Left renal cortex interstitium (tissue), 4 donors: ENCODE results near the gene NSMF. TPM values are rescaled to one million over a fixed set of nuclear protein-coding genes. Genes with fewer than 3 reads are reported as not detected.

Source experiments
- DNase-seq, 4 donors: peaks; one replicate each; pipeline ENCODE4 v3.0.0-alpha.2; 2013; ENCODE audit warnings: low read depth in 4 of 4, low spot score in 2 of 4, missing footprints in 1 of 4
- polyA plus RNA-seq, 4 donors: library from polyadenylated mRNA; unstranded; fragments of 120-200 nt; gene quantifications; one replicate each; pipeline ENCODE4 v1.2.1, GENCODE V29; 2013; ENCODE audit not compliant: insufficient read length in 4 of 4

NSMF gene
- polyA plus RNA-seq, 4 donors = 48.1 to 52.4 (median 49.4) TPM

- no peak for DNase-seq
Observed at GRCh38 chr9:137434498-137435380, 24.4 kb downstream of the NSMF start.

- DNase-seq = no peak
Observed at GRCh38 chr9:137433916-137434431, 25.2 kb downstream of the NSMF start.

- no peak for DNase-seq
Observed at GRCh38 chr9:137433349-137433915, 25.7 kb downstream of the NSMF start.

DNA sequence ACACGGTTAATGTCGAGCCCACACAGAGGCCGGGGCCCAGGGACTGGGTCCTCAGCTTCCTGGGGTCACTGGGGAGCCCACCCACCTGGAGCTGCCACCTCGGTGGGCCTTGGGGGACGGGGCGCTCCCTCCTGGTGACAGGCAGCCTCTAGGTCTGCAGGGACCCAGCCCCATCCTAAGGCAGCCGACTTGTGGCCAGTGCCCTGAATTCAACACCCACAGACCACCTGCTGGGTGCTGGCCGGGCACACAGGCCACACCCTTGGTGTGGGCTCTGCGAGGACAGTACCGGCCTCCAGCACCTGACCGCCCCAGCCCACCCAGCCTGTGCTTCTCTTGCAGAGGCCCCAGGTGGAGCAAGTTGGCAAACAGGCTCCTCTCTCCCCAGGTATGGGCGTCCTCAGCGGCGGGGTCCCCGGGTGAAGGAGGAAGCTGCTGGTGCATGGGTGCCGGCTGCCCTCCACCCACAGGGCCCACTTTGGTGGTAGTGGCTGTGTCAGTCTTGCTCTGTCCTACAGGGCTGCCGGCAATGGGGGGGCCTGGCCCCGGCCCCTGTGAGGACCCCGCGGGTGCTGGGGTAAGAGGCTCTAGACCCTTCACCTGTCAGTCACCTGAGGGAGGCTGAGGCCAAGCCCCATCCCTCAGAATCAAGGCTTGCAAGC is 26.3 kb downstream of the NSMF start:
- no peak for DNase-seq

DNA sequence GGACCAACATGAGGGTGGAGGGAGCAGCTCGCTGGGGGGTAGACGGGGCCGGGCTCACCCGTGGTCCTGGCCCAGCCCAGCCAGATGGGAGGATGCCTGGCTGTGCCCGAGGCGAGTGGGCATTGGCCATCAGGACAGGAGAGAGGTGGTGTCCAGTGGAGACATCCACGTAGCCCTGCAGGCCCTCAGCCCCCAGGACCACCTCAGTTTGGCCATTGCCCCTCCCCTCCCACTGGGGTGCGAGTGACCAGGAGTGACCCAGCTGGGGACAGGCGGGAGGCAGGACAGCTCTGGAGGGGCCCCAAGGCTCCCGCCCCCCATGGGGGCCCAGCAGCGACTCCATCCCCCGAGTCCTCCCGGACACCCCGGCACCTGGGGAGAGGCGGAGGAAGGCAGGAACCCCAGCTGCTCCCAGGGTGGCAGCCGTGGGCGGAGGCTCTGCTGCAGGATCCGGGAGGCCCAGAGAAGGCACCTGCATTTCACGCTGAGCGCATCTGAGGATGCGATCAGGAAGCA is 27.7 kb downstream of the NSMF start:
- no peak for DNase-seq

DNA sequence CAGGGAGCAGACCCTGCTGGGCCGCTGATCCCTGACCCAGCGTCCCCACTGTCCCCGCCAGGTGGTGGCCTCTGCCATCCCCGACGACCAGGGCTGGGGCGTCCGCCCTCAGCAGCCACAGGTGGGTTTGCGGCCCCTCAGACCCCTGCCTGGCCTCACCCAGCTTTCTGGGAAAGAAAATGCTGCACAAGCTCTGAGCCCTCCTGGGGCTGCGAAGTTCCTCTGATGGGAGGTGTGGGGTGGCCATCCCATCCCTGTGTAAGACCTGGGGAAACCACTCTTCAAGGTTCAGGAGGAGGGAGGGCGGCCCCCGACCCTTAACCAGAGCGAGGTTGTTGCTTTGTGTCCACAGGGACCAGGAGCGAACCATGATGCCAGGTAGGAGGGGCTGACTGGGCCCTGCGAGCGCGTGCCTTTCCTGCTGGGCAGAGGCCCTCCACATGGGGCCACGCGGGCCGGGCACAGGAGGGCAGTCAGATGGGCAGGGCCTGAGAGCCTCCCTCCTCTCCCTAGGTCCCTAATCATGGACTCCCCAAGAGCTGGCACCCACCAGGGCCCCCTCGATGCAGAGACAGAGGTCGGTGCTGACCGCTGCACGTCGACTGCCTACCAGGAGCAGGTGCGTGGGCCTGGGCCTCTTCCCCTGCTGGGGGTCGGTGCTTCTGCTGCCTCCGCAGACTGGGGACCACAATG is 28.3 kb downstream of the NSMF start:
- no peak for DNase-seq

DNA sequence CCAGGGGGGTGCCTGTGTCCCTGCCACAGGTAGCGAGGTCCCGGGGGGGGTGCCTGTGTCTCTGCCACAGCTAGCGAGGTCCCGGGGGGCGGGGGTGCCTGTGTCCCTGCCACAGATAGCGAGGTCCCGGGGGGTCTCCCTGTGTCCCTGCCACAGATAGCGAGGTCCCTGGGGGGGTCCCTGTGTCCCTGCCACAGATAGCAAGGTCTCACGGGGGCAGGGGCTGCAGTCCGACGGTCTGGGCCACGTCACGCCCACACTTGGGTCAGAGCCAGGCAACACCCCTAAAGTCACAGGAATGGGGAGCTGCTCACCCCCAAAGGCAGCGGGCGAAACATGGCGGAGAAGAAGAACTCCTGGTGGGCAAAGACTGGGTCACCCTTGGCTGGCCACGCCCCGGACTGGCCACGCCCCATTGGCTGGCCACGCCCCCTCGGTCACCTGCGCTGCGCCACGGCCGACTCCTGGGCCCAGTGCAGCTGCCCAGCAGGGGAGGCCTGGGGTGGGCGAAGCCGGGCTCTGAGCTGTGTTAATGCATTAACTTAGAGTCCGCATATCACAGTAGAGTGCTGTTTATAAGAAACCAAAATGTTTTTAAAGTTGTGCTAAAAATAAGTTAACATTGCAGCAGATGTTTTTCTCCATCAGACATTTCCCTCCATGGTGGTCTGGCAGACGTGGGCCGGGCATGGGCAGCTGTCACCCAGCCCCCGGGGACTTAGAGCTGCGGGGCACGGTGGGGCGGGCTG is 29.0 kb downstream of the NSMF start:
- DNase-seq = no peak

- DNase-seq = no peak
Observed at GRCh38 chr9:137429546-137429890, 29.6 kb downstream of the NSMF start.

- DNase-seq = no peak
Observed at GRCh38 chr9:137428841-137429545, 30.1 kb downstream of the NSMF start.

DNA sequence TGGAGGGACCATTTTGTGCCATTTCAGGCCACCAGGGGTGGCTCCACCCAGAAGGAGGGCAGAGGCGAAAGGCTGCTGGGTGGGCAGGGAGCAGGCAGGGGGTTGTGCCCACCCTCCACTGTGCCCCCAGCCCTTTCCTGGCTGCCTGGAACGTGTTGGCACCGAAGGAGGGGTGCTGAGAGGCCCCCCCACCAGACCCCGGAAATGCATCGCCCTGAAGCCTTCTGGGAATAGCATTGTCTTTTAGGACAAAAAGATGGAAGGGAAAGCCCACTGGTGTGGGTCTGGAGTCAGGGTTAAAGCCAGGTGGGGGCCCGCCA is 30.9 kb downstream of the NSMF start:
- no peak for DNase-seq

DNA sequence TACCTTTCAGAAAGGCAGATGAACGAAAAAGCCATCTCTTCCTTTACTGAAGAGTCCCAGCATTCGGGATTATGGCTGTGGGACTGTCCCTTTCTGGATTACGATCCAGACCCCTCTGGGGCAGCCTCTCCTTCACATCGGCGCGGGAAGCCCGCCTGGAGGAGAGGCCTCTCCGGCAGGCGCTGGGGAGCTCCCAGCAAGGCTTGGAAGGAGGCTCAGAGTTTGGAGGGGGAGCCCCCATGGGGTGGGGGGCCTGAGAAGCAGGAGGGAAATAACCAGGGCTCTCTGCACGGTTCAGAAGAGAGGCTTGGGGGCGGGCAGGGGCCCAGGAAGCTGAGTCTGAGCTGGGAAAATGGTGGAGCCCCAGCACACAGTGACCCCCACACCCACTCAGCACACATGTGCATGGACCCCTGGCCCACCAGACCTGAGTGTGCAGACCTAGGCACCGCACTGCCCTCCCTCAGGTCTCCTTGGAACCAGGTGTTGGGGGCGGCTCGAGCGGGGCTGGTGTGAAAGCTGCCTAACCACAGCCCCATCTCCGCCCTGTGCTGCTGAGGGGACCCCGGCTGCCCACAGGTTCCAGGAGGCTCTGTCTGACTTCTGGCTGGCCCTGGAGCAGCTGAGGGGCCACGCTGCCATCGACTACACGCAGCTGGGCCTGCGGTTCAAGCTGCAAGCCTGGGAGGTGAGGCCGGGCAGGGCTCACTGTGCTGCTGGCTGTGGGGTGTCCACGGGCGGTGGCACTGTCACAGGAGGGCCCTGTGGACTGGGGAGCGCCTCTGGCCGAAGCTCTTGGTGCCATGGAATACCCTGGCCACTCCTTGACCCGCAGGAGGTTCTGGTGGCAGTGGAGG is 31.5 kb downstream of the NSMF start:
- no peak for DNase-seq

DNA sequence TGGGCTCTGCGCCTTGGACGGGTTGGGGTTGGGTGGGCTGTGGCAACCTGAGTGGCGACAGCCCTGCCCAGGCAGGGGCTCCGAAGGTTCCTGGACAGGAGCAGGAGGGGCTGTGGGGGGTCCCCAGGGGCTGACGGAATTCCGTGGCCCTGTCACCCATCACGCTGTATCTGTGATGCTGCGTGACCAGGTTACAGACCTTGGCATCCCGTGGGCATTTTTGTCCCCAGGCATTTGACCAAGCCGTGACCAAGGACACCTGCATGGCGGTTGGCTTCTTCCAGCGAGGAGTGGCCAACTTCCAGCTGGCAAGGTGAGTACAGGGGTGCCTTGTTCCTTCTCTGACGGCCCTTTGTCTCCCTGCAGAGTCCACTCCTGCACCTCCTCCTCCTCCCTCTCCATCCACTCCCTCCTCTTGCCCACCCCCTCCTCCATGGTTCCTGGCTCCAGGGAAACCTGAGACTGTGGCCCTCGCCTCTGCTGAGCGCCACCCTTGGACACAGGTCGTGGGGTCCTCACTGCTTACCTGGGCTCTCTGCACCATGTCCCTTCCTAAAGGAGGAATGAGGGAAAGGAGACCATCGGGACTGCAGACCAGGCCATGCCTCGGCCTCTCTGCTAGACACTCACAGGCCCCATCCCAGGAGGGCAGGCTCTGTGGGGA is 33.0 kb downstream of the NSMF start:
- DNase-seq = no peak

- no peak for DNase-seq
Observed at GRCh38 chr9:137423514-137424291, 35.4 kb downstream of the NSMF start.

GRCh38 chr9:137422604-137423513 is 36.3 kb downstream of the NSMF start, which contains the start of the genes EXD3 and NOXA1:
EXD3 (minus strand) TSS chr9:137423162; CDS start chr9:137395357, 27,805 bp downstream.
NOXA1 (plus strand) TSS chr9:137423393; CDS start chr9:137423530, 137 bp downstream.
- peak in 3 of 4 donors; percentile 73 to 77 (median 75) for DNase-seq

- no peak for DNase-seq
Observed at GRCh38 chr9:137421838-137422603, 37.1 kb downstream of the NSMF start.
